GM23248 (cell line): ENCODE results near the gene SMTNL2.

ENCODE experiments used
- EZH2 ChIP-seq: fragments of 200-600 bp; sonication (generic); IDR thresholded peaks from 2 replicates; pipeline ENCODE4 v1.6.1; 2018; ENCODE audit warnings: antibody characterized with exemption, mild to moderate bottlenecking; ENCODE audit not compliant: insufficient read depth, poor library complexity, severe bottlenecking
- EZH2phosphoT487 ChIP-seq: fragments of 200-600 bp; sonication (generic); IDR thresholded peaks from 2 replicates; pipeline ENCODE4 v1.6.1; 2018; ENCODE audit warnings: antibody characterized with exemption, moderate library complexity, mild to moderate bottlenecking, low read depth; ENCODE audit not compliant: insufficient read depth

GRCh38 chr17:4584917-4585637 is 748 bp downstream of the SMTNL2 start:
- no peak for TF ChIP-seq EZH2
- no peak for TF ChIP-seq EZH2phosphoT487
